ENCODE data around the gene MYO16.
A peak's percentile ranks its signal among the peaks of the same experiment; 100 is the strongest.

MYO16 gene

DNA sequence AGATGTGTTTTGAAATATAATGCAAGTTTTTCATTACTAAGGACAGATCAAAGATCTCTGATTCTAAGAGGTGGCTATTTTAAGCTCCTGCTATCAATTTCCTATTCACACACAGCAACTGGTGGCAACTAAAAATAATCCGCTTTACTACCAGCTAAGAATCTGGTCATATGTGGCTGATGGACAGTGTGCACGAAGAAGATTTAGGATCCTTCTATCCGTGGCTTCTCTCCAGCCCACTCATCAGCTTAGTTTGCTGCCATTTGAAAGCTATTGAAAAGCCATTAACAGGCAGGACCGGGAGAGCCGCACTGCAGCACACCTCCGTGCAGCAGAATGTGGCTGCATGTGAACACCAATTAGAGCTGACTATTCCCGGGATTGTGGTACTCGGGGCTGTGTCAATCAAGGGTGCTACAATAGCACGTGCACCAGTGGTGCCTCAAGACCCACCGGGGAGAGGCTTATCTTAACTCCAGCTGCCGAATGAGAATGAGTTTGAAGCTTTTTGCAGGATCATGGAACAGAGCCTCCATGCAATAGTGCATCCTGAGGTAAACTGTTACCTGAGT lies at the start of gene MYO16:
TSS of gene MYO16 (plus strand) at position 431 of the 572 bp plus-strand sequence. CDS start 234 bp downstream, outside the sequence.
- DNase-seq (ENCODE audit: low spot score): no peak

DNA sequence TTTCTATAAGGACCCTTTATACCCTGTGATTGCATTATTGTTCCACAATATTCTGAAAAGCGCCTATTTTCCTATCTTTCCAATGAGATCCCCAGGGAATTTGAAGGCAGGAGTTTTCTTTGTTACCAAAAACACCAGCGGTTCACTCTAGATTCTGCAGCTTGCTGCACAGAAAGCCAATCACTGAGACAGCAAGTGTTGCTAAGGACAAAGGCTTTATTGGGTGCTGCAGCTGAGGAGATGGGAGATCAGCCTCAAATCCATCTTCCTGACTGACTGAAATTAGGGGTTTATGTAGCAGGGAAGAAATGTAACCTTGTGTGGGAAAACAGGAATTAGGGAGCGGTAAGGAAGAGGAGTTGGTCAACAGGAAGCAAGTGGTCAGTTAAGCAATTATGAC lies 42.6 kb upstream of the MYO16 start:
- DNase-seq (ENCODE audit: low spot score): no peak

DNA sequence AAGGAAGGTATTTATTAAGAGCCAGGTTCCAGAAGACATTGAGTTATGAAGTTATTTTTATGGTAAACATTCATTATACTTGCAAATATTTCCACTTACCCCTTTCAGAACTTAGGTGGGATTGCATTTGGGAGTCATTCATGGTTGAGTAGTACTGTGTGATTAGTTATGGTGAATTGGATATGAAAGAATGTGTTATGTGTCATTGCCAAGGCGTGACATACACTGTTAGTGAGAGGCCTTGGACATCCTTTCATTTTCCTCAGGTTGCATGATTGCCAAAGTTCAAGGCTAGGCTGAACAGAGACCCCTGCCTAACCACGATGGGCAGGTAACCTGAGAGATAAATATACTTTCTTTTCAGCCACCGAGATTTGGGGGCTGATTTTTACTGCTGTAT lies 40.9 kb upstream of the MYO16 start:
- DNase-seq (ENCODE audit: low spot score): no peak

DNA sequence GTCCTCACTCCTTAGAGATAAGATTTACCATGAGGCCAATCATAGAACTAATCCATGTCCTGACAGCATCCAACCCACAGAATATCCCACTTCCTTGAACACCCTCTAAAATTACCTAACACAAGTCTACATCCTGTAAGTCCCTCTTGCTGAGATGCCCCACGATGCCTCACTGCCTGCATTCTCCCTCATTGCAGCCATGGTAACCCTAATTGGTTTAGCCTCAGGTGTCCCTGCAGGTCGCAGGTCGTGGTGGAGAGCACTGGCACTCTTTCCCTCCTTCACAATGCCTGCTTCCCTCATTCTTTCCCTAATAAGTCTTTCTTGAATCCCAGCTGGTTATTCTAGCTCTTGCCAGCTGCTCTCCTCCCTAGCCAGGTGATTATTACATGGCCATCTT lies 35.3 kb upstream of the MYO16 start:
- DNase-seq (ENCODE audit: low spot score): no peak

DNA sequence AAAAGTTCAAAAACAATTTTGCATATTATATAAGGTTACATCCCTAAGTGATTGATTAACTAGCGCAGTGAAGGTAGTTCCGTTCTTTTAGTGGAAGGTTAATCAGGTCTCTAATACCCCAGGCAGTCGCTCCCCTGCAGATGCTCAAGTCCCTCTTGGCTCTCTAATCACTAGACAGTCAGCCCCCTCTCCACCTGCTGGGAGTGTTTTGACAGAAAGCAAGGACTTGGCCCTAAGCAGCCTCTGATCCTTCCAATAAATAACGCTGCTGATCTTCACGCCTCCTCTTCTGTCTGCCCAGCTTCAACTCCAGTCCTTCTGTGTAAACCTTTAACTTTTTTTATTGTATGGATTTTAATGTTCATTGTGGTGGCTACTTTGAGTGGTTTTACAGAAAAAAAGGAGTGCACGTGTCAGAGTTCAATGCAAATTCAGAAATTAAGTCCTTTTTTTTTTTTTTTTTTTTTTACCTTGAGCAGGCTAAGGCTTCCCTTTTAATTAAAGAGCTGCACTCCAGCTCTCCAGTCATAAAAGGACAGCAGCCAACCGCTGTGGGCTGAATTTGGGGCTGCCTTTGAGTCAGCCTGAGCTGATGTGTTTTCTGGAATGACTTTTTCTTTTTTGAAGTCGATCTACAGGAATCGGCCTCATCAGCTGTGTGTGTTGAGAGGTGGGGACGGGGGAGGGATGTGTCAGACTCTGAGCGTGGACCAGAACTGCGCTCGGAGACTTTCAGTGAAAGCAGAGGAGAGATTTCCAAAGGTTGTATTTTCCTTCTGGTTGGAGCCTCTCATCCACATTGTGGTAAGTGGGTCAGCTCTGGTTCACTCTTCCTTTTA lies 33.8 kb upstream of the MYO16 start:
- DNase-seq (ENCODE audit: low spot score): no peak

DNA sequence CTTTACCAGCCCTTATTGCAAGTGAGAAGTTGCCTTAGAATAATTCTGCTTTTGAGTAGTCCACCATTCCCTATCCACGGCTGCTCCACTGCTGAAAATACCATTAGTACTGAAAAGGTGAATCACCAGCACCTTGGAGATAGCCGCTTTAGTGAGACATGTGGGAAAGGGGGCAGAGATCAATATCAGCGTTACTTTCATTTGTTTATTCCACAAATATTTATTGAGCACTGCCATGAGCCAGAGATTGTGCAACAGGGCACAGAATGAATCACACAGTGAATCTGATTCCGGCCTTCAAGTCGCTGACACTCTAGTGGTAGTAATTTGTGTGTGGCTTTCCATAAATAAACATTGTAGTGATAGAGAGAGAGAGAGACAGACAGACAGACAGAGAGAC lies 31.5 kb upstream of the MYO16 start:
- DNase-seq (ENCODE audit: low spot score): no peak

DNA sequence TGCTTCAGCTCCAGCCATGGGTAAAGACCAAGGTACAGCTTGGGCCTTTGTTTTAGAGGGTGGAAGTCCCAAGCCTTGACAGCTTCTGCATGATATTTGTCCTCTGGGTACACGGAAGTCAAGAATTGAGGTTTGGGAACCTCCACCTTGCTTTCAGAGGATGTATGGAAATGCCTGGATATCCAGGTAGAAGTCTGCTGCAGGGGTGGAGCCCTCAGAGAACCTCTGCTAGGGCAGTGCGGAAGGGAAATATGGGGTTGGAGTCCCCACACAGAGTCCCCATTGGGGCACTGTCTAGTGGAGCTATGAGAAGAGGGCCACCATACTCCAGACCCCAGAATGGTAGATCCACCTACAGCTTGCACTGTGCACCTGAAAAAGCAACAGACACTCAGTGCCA lies 23.0 kb upstream of the MYO16 start:
- no peak for DNase-seq (ENCODE audit: low spot score)

DNA sequence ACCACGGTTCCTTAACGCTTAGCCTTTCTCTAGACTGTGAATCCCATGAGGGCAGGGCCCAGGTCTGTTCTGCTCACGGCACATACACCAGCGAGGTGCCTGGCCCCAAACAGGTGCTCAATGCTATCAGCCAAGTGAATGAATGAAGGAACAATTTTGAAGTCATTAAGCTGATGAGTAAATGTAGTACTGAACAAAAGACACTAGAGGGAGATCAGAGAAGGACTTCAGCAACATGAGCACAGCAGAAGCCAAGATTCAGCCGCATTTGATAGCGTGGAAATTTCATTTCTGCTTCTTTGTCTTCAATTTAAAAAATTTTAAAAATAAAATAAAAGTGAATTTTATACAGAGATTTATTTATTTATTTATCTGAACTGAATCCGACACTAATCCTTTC lies 20.1 kb upstream of the MYO16 start:
- peak; percentile 68 for DNase-seq (ENCODE audit: low spot score)

DNA sequence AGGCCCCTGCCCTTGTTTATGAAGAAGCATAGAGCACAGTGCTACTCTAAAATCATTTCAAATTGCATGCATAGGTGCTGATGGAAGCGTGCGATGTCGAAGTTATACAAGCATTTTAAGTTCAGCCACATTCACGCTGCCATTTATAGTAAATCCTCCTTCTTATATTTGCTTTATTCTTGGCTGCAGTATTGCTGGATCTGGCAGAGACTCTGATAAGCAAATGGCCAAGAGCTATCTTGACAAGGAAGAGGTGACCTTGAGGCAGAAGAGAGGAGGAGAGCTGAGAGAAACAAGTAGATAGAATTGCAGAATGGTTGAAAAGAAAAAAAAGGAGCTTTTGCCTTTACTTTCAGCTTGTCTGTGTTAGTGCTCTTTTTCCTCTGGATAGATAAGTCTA lies 18.9 kb upstream of the MYO16 start:
- DNase-seq (ENCODE audit: low spot score): no peak

DNA sequence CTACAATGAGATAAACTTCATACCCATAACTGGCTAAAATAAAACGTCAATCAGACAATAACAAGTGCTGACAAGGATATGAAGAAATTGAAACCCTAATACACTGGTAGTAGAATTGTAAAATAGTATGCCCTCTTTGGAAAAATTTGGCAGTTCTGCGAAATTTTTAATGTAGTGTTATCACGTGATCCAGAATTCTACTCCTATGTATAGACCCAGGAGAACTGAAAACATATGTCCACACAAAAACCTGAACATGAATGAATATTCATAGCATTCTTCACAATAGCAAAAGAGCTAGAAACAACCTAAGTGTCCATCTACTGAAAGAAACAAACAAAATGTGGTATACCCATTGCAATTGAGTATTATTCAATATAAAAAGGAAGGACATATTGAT lies 14.2 kb upstream of the MYO16 start:
- no peak for DNase-seq (ENCODE audit: low spot score)

DNA sequence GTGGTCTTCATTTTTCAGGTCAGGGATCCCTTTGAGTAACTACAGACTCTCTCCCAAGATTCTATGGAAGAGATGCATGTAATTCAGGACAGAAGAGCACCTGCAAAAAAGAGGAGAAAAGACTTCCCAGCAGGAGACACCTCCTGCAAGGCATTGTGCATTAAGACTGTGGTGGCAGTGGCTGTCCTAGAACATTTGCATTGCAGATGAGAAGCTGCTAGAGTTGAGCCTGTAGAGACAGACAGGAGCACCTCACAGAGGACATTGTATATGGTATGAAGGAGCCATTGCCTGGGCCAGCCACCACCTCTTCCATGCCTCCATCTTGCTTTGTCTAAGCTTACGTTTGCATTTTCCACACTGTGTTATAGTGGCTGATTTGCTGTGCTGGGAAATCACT lies 11.2 kb upstream of the MYO16 start:
- DNase-seq (ENCODE audit: low spot score): no peak

DNA sequence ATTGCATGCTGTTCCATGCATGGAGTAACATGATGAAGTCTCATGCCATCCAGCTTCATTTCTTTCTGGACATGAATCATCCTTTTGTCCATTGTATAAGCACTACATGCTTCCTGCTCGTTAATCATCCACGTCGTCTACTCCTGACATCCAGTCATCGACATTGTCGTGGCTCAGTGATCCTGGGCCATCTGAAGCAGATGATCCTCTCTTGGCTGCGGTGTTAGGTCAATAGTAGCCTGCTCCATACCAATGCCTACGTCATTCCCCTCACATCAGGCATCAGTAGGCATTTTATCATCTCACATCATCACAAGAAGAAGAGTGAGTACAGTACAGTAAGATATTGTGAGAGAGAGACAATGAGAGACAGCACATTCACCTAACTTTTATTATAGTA lies 7.9 kb upstream of the MYO16 start:
- no peak for DNase-seq (ENCODE audit: low spot score)

DNA sequence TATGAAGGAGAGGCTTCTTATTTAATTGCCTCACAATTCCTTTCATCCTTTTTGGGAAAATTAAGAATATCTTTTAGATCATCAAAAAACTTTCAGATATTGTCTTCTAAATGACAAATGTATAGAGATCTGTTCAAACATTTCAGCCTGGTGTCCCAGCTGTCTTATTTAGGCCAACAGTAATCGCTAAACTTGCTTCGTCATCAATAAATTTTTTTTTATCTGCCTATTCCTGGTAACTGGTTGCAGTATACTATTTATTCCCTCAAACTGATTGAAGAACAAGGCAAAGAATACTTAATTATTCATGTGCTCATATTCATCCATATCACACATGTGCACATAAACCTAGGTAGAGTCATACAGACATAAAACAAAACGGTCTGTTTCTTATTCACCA lies 5.3 kb upstream of the MYO16 start:
- DNase-seq (ENCODE audit: low spot score): no peak

DNA sequence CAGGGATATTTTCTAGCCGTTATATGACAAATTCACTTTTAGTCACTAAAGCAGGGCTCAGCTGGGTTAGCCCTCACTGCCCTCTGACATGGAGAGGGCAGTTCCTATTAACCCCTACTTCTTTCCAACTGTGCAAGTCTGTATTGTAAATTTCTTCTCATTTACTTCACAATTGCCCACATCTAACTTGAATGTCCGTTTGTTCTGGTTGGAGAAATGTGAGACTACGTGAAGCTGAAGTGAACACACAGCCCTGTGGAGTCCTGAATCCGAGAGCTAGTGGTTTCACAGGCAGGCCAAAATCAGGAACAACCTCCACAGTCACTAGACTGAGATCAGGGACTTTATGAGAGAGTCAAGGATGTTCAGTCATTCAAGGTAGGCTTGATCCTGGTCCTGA lies 4.4 kb upstream of the MYO16 start:
- DNase-seq (ENCODE audit: low spot score): no peak

DNA sequence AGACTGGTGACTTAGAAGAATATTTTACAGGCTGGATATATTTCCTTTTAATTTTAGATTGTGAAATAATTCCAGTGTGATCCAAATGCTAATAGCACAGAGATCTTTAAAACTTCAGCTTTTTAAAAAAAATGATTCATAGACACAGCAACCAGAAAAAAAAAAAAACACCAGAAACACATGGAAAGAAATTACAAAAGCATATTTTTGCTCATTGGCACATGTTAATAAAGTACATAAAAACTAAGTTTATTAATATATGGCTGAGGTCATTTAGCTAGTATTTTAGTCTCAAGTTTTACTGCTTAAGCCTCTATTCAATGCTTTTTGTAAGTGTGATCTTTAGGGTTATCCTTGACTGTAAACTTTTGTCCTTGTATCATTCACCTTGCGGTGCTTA lies 577 bp downstream of the MYO16 start:
- no peak for DNase-seq (ENCODE audit: low spot score)

DNA sequence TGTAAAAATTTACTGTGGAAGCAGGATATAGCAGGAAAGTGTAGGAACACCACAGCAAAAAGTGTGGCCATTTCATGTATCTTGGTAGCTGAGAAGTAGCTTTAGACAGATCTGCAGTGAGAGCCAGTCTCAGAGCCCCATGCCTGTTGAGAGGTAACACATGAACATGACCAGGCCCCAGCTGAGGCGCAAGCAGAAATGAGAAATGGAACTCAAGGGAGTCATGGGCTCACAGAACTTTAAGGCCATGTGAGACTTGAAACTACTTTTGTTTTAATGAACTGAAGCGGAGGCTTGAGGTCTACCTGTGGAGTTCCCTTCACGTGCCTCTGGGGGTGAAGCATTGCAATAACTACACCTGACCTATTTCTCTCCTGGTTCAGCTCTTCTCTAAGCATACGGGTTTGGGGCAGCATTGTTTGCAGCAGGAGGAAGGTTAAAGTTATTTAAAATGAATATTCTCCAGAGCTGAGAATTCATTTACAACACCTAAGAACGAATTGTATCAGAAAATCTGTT lies 3.3 kb downstream of the MYO16 start:
- DNase-seq (ENCODE audit: low spot score): no peak

DNA sequence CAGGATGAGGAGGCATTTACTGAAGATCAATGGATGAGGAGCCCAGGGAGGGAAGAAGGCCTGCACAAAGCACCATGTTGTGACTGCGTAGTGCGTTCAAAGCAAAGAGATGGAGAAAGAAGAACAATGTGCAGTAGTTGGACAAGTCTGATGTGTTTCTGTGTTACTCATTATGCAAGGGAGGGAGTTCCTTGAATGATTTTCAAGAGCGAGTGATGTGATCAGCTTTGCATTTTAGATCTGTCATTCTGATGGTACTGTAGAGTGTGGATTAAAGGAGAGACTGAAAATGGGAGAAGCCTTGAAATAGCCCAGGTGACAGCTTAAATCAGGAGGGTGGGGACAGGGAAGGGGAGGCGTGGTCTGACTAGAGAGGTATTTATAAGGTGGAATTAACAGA lies 9.5 kb downstream of the MYO16 start:
- DNase-seq (ENCODE audit: low spot score): no peak

DNA sequence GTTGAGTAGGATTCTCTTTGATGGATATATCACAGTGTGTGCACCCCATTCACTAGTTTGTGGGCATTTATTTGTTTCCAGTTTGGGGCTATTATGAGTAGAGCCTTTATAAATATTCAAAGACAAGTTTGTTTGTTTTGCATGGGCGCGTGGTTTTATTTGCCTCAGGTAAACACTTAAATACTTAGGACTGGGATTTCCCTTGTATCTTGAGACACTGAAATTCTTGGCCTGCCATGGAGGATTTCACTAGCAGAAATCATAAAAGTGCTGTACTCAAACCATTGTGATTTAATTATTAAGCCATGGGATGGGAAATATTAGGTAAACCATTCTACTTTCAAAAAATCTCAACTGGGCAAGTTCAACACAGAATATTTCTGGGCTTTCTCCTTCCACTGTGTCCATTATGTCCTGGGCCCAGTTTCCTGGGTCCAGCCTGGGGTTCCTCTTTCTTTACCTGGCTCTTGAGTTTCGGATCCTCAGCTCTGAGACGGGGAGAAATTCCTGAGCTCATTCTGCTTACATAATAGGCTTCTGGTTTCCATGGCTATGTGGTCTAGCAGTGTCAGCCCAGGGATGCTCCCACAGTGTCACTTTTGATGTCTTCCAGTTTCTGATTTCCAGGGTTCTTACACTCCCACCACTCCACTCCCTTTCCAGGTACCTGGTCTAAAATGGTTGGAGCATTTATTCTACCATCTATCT lies 14.4 kb downstream of the MYO16 start:
- no peak for DNase-seq (ENCODE audit: low spot score)

DNA sequence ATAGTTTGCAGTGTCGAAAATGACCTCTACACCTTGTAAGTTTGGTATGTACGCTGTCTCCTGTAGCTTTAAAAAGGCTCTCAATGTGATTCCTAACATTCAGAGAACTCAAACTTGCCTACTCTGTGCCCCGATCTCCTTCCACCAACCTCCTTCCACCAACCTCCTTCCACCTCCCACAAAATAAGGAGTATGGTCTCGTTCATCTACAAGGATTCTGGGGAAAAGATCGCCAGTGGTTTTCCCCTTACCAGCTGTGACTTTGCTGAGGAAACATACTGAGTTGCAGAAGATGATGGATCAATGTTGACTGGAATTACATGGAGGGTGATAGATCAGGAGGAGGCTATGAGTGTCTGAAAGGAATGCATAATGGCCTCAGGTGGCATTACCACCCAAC lies 16.0 kb downstream of the MYO16 start:
- no peak for DNase-seq (ENCODE audit: low spot score)

DNA sequence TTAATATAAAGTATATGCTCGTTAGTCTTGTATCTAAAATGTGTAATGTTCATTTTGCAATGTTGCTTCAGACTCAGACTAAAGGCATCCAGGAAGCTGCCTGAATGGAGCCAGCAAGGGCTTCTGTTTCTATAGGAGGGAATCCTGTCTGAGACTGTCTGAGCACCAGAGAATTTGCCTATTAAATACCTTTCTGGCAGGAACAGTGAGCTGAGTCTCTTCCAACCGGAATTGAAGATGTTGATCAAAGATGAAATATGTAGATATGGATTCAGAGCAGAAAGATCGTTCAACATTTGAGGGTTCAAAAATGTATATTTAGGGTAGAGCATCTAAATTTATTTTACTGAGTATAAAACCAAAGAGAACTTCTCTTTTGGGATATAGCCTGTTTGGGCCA lies 20.9 kb downstream of the MYO16 start:
- DNase-seq (ENCODE audit: low spot score): no peak

DNA sequence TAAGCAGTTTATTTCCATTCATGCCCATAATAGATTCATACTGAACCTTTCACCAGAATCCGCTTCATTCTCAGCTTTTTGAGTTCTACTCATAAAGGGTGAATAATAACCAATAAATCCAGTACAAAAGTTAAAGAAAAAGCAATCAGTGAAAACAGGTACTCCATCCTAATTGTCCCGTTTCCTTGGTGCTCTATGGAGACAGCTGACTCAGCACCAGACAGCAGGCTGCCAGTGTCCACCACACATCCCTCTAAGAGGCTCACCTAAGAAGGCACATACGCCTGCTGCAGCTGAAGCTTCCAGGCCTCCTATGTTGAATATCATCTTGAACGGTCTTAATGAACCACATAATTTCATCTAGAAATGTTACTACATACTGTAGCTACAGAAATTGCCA lies 27.3 kb downstream of the MYO16 start:
- no peak for DNase-seq (ENCODE audit: low spot score)

DNA sequence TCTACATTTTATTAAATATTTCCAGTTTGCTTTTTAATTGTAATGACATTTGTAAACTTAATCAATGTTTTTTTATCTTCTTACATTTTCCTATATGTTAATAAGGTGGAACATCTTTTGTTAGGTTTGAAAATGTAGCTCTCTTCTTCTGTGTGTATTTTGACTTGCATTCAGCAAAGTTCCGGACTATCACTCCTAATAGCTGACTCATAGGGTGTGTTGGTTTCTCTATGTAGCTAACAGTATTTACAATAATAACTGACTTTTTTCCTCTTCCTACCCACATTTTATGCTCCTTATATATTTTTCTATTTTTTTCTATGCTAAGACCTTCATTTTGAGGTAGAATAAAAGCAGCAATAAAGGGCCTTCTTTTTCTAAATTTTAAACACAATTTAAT lies 28.1 kb downstream of the MYO16 start:
- DNase-seq (ENCODE audit: low spot score): no peak

DNA sequence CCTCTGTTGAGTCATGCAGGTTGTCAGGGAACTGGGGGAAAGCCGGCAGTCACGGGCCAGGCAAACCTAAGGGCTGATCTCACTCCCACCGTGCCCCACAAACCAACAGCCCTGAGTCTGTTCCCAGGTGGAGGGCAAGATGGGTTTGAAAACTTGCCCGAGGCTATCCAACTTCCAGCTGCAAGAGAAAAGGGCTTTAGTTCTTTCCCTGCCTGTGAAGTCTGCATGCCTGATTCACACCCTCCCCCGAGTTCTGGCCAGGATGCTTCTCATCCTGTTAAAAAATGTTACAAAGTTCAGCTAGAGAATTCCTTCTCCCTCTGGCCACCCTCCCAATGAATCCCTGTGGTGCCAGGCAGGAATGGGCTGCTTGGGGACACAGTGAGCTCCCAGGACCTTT lies 33.1 kb downstream of the MYO16 start:
- no peak for DNase-seq (ENCODE audit: low spot score)
